Measurements from ENCODE around the gene PPM1D. TPM values are rescaled to one million over a fixed set of nuclear protein-coding genes. Genes with fewer than 3 reads are reported as not detected.

The PPM1D gene
- total and polyA plus RNA-seq, 2 of the 13 experiments (the other 11 are each of a cell fraction or from before 2014, with no cell fraction given): 8.0 to 26.2 TPM

DNA sequence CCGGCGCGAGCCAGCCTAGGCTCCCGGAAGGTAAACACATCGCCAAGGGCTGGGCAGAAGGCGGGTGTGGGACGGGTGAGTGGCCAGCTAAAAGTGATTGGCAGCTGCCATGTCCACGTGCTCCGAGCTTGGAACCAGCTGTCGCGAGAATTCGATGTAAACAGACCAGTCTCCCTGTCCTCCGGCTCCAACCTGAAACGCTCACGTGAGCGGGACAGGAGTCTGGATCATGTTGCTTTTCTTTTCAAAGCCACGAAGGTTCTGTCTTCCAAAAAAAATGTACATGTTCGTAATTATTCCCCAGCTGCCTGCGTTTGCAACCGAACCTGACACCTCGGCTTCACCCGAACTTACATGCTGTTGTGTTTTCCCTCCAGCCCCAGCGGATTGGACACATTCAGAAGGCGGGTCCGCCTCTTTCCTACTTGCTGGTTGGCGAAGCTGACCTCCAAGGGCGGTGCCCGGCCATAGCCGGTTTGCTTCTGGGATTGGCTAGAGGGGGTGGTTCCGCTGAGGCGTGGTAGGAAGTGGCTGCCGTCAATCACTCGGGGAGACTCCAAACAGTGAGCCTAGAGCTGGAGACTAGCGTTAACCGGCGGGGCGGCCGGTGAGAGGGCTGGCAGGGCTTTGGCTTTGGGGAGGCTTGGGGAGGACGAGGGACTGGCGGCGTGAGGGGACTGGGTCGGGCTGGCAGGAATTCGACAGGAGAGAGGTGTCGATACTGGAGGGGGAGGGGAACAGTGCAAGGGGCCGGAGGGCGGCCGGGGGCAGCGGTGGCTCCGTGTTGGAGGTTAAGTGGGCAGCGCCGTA lies 77.5 kb downstream of the PPM1D start, which contains the start of gene BCAS3 (continued):
- TF ChIP-seq, protein P1, sequence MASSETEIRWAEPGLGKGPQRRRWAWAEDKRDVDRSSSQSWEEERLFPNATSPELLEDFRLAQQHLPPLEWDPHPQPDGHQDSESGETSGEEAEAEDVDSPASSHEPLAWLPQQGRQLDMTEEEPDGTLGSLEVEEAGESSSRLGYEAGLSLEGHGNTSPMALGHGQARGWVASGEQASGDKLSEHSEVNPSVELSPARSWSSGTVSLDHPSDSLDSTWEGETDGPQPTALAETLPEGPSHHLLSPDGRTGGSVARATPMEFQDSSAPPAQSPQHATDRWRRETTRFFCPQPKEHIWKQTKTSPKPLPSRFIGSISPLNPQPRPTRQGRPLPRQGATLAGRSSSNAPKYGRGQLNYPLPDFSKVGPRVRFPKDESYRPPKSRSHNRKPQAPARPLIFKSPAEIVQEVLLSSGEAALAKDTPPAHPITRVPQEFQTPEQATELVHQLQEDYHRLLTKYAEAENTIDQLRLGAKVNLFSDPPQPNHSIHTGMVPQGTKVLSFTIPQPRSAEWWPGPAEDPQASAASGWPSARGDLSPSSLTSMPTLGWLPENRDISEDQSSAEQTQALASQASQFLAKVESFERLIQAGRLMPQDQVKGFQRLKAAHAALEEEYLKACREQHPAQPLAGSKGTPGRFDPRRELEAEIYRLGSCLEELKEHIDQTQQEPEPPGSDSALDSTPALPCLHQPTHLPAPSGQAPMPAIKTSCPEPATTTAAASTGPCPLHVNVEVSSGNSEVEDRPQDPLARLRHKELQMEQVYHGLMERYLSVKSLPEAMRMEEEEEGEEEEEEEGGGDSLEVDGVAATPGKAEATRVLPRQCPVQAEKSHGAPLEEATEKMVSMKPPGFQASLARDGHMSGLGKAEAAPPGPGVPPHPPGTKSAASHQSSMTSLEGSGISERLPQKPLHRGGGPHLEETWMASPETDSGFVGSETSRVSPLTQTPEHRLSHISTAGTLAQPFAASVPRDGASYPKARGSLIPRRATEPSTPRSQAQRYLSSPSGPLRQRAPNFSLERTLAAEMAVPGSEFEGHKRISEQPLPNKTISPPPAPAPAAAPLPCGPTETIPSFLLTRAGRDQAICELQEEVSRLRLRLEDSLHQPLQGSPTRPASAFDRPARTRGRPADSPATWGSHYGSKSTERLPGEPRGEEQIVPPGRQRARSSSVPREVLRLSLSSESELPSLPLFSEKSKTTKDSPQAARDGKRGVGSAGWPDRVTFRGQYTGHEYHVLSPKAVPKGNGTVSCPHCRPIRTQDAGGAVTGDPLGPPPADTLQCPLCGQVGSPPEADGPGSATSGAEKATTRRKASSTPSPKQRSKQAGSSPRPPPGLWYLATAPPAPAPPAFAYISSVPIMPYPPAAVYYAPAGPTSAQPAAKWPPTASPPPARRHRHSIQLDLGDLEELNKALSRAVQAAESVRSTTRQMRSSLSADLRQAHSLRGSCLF (CRISPR knock-in tag; IDR thresholded peaks at IDR 0.05; ENCODE audit: borderline replicate concordance): no peak; the same call in 1 of the 2 replicates
- TF ChIP-seq ZSCAN25 (CRISPR knock-in tag; IDR thresholded peaks at IDR 0.05): peak; percentile 54
- TF ChIP-seq, protein P2, sequence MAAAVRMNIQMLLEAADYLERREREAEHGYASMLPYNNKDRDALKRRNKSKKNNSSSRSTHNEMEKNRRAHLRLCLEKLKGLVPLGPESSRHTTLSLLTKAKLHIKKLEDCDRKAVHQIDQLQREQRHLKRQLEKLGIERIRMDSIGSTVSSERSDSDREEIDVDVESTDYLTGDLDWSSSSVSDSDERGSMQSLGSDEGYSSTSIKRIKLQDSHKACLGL (CRISPR knock-in tag; IDR thresholded peaks at IDR 0.05): peak; percentile 82; the same call in 1 of the 2 replicates
- no peak for TF ChIP-seq ZNF678 (CRISPR knock-in tag; IDR thresholded peaks at IDR 0.05)
- no peak for TF ChIP-seq ZNF75D (CRISPR knock-in tag; IDR thresholded peaks at IDR 0.05; ENCODE audit: borderline replicate concordance)
- TF ChIP-seq, protein P3, sequence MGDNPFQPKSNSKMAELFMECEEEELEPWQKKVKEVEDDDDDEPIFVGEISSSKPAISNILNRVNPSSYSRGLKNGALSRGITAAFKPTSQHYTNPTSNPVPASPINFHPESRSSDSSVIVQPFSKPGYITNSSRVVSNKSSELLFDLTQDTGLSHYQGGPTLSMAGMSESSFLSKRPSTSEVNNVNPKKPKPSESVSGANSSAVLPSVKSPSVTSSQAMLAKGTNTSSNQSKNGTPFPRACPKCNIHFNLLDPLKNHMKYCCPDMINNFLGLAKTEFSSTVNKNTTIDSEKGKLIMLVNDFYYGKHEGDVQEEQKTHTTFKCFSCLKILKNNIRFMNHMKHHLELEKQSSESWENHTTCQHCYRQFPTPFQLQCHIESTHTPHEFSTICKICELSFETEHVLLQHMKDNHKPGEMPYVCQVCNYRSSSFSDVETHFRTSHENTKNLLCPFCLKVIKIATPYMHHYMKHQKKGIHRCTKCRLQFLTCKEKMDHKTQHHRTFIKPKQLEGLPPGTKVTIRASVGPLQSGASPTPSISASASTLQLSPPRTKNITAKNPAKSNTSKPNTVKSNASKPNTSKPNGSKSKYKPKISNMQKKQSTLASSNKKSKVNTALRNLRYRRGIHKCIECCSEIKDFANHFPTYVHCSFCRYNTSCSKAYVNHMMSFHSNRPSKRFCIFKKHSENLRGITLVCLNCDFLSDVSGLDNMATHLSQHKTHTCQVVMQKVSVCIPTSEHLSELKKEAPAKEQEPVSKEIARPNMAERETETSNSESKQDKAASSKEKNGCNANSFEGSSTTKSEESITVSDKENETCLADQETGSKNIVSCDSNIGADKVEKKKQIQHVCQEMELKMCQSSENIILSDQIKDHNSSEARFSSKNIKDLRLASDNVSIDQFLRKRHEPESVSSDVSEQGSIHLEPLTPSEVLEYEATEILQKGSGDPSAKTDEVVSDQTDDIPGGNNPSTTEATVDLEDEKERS (CRISPR knock-in tag; IDR thresholded peaks at IDR 0.05): 0 out of 2 replicates have a peak, but pooled peaks have one; percentile 49
- TF ChIP-seq ZNF430 (CRISPR knock-in tag; IDR thresholded peaks at IDR 0.05): peak; percentile 79; the same call in 1 of the 2 replicates
- TF ChIP-seq ZNF569 (CRISPR knock-in tag; IDR thresholded peaks at IDR 0.05; ENCODE audit: borderline replicate concordance): no peak
- 0 out of 2 replicates have a peak, but pooled peaks have one; percentile 24 for TF ChIP-seq ZNF674 (CRISPR knock-in tag; IDR thresholded peaks at IDR 0.05; ENCODE audit: low read depth)
- no peak for TF ChIP-seq THRA (CRISPR knock-in tag; IDR thresholded peaks at IDR 0.05; ENCODE audit: borderline replicate concordance)
- TF ChIP-seq ZNF20 (CRISPR knock-in tag; IDR thresholded peaks at IDR 0.05): no peak
- TF ChIP-seq ZFY (CRISPR knock-in tag; IDR thresholded peaks at IDR 0.05): peak; percentile 53; the same call in 1 of the 2 replicates
- TF ChIP-seq PHF8 (CRISPR knock-in tag; IDR thresholded peaks at IDR 0.05): peak; percentile 75
- TF ChIP-seq JARID2 (CRISPR knock-in tag; IDR thresholded peaks at IDR 0.05; ENCODE audit: insufficient replicate concordance): no peak
- TF ChIP-seq ZNF530 (CRISPR knock-in tag; IDR thresholded peaks at IDR 0.05; ENCODE audit: low read depth): no peak
- TF ChIP-seq ARNTL (CRISPR knock-in tag; IDR thresholded peaks at IDR 0.05): peak; percentile 74
- 0 out of 2 replicates have a peak, but pooled peaks have one; percentile 48 for TF ChIP-seq ZNF615 (CRISPR knock-in tag; IDR thresholded peaks at IDR 0.05; ENCODE audit: borderline replicate concordance)
- peak; percentile 96 for TF ChIP-seq GABPB1 (CRISPR knock-in tag; IDR thresholded peaks at IDR 0.05)
- TF ChIP-seq HMG20B (CRISPR knock-in tag; conservative IDR thresholded peaks at IDR 0.05): no peak

Measured in HepG2 (cell line).